Measurements from ENCODE around the gene DPH7.
A peak's percentile ranks its signal among the peaks of the same experiment; 100 is the strongest.

DNA sequence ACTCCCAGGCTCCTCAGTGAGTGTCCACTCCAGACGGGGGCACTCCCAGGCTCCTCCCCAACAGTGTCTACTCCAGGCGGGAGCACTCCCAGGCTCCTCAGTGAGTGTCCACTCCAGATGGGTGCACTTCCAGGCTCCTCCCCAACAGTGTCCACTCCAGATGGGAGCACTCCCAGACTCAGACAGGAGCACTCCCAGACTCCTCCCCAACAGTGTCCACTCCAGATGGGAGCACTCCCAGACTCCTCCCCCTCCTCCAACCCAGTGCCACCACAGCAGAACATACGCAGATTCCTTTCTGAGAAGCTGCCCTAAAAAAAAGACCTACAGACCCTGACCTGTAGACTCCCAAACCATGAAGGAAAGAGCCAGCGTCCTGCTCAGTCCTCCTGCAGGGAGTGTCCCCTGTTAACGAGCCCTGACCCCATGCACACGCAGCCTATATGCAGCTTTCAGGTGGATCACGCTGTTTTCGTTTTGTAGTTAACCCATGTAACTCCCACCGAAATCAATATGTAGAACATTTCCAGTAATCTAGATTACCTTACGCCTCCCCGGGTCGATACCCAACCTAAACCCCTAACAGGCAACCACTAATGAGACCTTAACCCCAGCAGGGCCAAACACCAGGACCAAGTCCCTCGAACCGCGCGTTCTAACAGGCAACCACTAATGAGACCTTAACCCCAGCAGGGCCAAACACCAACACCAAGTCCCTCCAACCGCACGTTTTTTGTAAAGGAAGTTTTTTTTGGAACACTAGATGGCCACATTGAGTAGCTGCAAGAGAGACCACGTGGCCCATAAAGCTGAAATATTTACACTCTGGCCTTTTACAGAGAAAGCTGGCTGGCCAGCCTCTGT, 44.2 kb downstream of the DPH7 start:
- TF ChIP-seq, protein P1, sequence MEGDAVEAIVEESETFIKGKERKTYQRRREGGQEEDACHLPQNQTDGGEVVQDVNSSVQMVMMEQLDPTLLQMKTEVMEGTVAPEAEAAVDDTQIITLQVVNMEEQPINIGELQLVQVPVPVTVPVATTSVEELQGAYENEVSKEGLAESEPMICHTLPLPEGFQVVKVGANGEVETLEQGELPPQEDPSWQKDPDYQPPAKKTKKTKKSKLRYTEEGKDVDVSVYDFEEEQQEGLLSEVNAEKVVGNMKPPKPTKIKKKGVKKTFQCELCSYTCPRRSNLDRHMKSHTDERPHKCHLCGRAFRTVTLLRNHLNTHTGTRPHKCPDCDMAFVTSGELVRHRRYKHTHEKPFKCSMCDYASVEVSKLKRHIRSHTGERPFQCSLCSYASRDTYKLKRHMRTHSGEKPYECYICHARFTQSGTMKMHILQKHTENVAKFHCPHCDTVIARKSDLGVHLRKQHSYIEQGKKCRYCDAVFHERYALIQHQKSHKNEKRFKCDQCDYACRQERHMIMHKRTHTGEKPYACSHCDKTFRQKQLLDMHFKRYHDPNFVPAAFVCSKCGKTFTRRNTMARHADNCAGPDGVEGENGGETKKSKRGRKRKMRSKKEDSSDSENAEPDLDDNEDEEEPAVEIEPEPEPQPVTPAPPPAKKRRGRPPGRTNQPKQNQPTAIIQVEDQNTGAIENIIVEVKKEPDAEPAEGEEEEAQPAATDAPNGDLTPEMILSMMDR (IDR thresholded peaks at IDR 0.05; ENCODE audit: insufficient read depth, low read depth, low read length) = peak; percentile 55
- no peak for TF ChIP-seq EZH2 (IDR thresholded peaks at IDR 0.05; ENCODE audit: insufficient read depth, low read length)
